ENCODE data around the gene KCNQ4.

KCNQ4 gene

DNA sequence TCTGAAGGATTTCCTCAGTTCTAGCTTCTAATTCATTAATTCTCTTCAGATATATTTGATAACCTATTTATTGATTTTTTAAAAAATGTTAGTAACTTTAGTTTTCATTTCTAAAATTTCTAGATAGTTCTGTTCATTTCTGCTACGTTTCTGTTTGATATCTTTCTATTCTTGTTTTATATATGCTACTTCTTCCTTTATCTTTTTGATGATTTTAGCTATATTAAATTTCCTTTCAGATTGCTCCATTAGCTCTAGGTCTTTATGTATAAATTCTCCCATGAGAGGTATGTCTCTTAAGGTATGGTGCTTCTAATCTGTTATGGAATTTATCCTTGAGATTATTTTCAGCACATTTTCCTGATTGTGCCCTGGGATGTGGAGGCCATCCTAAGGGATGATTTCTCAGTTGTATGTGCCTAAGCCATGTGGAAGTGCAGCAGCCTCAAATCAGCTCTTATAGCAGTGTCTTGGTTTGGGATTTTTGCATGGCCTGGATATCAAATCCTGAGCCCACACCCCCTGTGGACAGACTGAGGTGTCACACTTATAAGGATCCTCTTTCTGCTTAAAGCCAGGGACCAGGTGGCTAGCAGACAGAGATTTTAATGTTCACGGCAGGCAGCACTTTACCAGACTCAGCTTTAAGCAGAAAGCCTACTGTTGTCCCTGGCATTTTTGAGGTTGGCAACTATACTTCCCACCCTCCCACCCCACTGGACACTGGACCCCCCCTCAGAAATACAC, 6.2 kb upstream of the KCNQ4 start:
- DNase-seq, result no peak

DNA sequence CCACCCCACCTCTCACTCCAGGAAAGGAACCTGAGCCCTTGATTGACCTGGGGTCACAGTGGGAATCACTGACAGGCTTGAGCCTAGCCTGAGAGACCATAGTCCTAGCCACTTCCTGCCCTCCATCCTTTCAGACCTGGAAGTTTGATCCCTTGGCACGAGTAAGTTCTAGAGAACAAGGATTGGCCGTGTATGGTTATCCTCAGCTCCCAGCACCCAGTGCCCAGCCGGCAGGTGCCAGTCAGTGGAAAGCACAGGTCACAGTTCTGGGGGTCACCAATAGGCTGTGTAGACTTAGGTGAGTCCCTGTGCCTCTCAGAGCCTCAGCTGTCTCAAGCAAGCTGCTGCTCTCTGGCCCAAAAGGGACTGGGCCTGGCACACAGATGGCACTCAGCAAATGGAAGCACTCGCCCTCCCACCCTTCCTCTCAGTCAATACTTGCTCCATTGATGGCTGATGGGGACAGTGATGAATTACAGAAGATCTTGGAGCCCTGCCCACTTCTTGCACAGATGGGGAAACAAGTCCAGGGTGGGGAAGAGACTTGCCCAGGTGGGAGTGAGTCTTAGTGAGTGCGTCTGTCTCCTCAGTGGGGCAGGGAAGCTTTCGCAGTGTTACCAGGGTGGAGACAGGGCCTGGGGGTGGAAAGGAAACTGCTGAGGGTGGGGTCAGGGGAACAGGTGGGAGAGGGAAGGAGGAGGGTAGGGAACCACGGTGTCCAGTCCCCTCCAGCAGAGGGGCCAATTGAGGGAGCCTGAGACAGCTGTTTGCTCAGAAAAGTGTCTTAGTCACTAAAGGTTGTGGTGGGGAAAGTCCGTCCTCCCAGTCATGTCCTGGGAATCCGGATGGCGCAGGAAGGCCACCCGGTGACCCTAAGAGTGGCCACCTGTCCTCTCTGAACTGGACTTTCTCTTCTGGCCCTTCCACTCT, 2.6 kb upstream of the KCNQ4 start:
- no peak for DNase-seq

DNA sequence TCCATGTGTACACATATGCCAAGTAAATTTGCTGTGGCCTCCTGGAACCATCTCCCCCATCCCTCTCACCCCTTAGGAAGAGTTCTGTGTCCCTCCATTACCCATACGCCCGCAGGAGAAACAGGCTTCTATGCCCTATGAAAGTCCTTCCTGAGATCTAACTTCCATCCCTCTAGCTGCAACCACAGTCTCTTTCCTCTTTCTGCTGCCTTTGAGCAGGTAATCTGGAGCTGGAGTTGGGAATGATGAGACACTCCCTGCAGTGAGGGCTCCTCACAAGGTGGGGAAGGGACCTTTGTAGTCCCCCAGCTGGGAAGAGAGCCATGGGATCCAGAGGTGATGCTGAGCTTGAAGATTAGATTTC, 2.0 kb upstream of the KCNQ4 start:
- DNase-seq, result no peak

DNA sequence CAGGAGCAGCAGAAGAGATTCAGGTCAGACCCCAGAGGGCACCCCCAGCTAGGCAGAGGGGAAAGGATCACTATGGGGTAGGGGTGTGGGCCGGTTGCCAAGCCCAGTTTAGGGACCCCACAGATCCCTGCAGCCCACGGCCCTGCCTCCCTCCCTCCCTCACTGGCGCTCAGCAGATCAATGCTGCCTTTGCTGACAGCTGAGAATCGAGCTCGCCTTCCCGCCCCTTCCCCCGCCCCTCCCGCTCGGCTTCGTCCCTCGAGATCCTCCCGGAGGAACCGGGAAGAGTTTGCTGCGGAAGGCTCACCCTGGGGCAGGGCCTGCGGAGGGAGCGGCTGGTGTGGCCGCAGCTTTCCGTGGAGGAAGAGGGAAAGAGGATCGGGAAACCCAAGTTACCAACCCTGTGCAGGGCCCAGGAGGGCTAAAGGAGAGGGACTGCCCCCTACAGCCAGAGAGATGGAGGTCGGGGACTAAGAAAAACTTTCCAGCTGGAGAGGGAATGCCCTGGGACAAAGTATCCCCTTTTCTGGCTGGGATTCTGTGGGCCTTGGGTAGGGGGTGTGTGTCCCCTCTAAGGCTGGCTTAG, 1.1 kb upstream of the KCNQ4 start:
- DNase-seq, result no peak

DNA sequence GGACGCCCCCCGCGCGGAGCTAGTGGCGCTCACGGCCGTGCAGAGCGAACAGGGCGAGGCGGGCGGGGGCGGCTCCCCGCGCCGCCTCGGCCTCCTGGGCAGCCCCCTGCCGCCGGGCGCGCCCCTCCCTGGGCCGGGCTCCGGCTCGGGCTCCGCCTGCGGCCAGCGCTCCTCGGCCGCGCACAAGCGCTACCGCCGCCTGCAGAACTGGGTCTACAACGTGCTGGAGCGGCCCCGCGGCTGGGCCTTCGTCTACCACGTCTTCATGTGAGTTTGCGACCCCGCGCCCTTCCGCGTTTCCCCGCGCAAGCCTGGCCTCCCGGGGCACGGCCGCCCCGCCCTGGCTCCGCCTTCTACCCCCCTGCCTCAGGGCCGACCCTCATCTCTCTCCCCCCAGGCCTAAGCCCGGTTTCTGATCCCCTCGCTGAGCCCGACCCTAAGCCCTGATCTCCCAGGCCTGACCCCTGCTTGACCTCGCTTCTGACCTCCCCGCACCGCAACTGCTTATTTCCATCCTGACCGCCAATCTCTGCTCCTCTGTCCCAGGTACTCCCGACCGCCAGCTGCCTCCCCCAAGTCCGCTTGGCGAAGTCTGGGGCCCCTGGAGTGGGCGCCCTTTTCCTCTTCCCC, 669 bp downstream of the KCNQ4 start:
- no peak for DNase-seq

DNA sequence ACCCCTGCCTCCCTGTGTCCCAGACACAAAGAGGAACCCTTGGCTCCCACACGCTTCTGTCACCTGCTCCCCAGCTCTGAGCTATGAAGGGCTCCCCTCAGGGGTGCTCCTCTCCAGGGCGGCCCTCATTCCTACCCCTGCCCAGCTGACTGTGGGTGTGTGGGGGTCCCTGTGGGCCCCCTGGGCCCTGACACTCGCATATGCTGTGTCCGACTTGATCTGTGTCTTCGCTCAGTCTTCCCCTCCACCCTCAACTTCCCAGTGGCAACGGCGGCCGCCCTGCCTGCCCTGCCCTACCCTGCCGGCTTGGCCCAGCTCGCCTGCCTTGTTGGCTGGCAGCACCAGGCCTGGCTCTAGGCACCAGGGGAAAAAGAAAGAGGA, 1.2 kb downstream of the KCNQ4 start:
- no peak for DNase-seq

DNA sequence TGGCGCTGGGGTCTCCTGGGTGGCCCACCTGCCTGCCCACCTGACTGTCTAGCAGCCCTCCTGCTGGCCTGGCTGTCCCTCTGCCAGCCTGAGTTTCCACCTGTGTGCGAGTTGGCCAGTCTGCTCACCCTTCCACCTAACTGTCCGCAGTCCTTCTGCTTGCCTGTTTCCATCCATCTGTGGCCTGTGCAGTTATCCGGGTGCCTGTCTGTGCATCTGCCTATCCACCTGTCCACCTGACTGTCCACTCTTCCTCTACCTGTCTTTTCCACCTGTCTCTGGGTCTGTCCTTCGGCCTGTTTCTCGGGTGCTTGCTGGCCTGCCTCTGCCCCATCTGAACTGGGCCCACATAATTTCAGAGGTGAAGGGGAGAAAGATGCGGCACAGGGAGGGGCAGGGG, 1.9 kb downstream of the KCNQ4 start:
- DNase-seq, result no peak

DNA sequence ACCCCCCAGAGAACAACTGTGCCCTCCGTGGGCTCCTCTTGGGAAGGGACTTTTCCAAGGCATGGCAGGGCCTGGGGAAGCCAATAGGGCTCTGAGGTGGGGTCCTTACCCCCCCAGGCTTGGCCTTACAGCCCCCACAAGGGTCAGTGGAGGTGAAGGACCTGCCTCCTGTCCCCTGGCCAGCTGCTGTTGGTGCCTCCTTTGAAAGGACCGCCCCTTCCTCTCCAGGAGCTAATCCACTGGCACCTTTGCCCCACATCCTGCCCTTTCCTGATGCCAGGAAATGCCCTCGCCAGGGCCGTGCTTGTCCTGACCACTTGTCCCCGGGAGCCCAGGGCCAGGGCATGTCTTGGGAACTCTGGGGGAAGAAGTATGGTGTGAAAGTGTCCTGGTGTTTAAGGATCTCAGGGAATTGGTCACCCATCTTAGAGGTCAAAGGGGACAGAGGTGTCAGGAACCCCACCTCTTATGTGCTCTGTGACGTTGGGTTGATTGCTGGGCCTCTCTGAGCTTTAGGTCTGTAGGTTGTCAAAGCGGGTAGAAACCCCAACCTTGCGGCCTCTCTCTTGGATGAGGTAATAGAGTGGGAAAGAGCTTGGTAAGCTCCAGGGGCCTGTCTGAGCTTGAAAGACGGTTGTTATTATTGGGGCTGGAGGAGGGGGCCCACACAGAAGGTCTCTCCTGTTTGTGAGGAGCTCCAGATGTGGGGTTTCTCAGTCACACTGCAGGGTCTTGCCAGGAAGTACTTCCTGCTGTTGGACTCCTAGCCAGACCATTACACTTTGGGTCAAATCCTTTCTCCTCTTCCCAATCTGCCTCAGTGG, 2.8 kb downstream of the KCNQ4 start:
- no peak for DNase-seq

DNA sequence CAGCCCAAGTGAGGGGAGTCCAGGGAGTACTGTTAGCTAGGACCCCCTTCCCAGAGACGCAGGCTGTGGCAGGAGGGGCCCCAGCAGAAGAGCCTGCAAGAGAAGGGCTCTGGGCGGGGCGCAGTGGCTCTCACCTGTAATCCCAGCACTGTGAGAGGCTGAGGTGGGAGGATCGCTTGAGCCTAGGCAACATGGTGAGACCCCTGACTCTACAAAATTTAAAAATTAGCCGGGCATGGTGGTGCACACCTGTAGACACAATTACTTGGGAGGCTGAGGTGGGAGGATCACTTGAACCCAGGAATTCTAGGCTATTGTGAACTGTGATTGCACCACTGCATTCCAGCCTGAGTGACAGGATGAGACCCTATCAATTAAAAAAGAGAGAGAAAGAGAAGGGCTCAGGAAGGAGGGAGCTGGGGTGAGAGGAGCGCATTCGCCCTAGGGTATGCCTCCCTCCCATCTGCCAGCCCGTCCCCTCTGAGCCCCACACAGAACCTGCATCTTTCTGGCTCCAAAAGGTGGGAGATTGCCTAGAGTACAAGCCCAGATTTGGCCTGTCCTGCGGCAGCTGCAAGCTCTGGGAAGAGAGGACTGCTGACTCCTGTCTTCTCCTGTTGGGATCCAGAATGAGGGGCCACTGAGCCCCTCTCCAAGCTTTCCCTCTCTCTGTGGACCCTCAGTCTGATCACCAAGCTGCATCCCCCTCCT, 3.6 kb downstream of the KCNQ4 start:
- DNase-seq, result no peak

DNA sequence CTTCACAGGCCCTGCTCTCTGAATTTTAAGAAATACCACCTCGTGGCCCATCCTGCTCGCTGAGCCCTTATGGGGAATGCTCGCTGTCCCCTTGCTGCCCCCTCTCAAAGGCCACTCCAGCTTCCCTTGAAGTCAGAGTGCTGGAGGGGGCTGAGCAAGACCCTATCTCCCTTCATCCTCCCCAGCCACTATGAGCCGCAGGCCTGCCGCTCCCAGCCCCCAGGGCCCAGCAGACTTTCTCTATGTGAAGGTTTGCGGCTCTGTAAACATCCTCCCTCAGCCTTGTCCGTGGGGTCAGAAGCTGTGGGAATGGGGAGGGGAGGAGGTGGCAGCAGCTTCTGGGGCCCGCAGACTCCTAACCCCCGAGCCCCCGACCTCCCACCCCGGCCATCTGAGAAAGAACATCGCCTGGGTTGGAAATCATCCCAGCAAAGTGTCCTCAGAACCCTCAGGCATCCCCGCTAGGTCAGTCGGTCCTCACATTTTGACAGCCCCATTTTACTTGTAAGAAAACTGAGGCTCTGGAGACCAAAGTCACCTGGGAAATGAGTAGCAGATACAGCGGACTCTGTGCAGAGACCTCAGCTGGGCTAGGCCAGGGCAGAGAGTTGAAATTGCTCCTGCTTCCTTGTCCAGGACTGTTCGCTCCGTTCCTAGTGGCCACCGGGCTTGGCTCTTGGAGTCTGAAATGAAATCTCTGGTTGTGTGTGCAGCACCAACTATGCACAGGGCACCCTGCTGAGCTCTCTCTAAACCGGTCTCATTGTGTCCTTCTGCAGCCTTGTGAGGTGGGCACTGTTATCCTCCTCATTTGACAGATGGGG, 4.4 kb downstream of the KCNQ4 start:
- no peak for DNase-seq

DNA sequence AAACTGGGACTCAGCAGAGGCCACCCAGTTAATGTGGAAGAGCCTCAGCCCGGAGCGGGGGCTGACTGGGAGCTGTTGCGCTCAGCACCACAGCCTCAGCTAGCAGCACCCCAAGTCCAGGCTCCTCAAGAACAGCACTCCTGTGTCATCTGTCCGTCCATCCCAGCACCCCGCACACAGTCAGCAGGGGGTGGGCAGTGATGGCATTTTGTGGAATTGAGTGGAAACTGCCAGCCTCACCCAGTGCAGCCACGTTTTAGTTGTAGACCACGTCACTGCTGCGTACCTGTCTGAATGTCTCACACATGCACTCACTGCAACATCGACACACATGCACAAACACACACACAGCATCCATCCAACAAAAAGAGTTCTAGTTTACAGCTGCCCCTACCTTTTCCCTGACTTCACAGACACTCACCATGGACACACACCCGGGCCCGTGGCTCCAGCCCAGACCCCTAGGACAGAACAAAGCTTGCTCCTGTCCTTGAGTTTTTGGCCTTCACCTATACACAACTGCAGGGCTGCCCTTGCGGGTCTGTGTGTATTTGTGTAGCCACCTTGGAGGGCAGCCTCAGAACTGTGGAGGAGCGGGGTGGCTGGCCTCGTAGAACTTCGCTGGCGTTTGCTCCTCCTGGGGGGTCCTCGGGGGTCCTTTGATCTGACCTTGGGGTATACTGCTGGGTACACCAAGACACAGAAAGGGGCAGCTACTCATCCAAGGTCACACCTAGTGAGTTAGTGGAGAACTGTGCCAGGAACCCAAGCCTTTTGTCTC, 5.2 kb downstream of the KCNQ4 start:
- DNase-seq, result no peak

DNA sequence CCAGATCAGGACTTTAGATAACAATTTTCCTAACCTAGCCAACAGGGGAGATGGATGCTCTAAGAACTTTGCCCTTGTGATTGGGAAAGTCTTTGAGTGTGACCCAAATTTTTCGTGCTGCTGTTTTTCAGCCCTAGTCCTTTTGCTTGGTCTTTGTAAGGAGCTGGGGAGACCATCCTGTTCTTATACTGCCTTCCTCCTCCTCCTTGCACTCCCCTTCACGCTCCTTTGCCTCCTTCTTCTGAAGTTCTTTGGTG, 5.7 kb downstream of the KCNQ4 start:
- DNase-seq, result no peak

DNA sequence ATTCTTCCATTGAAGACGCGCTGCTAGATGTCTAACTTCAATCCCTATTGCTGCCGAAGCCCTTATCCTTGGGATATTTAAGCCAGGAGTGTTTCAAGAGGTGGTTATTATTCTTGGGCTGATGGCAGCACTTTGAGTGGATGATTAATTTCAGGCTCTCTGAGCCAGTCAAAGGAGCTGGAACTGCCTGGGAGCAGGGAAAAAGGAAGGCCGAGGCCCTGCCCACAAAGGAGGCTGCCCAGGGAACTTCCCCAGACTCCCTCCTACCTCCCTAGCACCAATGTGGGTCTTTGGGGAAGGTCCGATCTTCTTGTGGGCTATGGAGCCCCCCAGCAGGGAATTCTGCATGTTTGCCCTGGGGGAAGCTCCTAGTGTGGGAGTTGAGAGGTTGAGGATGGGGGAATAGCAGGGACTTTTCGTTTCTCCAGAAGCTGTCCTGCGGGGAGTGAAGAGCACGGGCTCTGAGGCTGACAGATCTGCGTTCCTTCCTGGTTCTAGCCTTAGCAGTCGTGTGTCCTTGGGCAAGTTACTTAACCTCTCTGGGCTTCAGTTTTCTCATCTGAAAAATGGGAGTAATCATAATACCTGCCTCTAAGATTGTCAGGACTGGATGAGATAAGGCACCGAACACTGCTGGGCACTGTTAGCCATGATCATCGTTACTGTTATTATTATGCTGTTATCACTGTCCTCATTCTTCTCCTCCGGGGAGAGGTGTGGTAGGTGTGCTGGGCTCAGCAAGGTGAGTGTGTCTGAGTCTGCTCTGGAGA, 6.3 kb downstream of the KCNQ4 start:
- no peak for DNase-seq

DNA sequence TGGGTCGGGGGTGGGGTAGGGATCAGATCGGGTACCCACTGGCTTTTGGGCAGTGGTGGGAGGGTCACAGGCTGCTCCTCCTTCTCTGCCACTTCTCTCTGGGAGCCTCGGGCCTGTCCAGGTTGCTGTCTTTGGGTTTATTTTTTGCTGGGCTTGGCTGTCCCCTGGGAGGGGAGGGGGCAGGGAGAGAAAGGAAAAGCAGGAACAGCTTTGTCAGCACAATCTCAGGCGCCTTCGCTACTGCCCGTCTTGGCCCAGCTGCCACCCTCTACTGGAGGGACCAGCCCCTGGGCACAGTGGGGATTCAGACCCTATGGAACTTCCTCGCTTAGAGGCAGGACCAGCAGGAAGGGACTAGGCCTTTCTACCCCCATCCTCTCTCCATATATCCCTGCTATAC, 8.4 kb downstream of the KCNQ4 start:
- DNase-seq, result no peak

DNA sequence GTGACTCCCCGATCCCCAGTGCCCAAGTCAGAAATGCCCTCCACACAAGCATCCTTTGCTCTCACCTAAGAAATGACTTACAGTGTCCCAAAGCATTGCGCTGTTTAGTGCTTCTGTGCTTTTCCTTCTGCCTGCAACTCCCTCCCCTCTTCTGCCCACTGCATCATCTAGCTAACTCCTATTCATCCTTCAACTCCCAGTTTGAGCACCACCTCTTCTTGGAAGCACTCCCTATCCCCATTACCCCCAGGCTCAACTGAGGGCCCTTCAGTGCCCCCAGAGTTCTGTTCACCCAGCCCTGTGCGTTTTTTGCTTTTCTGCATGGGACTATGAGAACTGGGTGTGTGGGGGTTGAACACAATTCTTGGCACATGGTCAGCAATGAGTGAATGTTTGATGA, 10.0 kb downstream of the KCNQ4 start:
- no peak for DNase-seq

DNA sequence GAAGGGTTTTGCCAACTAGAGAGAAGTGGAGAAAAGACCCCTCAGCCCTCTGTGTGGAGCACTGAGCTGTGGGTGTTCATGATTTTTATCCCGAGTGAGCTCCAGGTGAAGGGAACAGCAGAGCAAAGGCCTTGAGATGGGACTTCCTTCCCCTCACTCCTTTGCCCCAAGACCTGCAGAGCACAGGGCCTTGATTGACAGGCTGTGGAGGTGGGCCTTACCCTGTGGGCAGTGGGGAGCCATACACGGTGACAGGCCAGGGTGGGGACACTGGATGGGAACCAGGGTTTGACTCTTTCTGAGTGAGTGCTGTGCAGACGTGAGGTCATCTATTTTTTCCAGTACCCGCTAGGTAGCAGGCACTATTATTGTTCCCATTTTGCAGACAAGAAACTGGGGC, 10.5 kb downstream of the KCNQ4 start:
- no peak for DNase-seq

DNA sequence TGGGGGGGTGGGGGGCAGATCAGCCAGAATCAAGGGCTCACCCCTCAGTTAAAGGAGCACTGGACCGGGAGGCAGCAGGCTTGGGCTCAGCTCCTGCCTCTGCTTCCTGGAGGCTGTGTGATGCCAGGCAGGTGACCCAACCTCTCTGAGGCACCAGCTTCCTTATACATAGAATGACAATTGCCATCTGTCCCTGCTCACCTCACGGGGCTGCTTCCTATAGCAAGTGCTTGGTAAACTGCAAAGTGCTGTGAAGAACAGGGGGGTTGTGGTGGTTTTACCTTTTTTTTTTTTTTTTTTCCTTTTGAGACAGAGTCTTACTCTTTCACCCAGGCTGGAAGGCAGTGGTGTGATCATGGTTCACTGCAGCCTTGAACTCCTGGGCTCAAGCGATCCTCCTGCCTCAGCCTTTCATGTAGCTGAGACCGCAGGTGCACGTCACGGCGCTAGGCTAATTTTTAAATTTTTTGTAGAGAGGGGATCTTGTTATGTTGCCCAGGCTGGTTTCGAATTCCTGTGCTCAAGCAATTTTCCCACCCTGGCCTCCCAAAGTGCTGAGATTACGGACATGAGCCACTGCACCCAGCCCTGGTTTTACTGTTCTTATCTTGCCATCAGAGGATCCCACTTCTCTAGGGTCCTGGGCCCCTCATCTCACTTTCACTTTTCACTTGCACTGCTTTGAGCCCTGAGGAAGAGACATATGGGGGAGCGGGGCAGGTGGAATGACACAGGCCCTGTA, 11.6 kb downstream of the KCNQ4 start:
- no peak for DNase-seq

DNA sequence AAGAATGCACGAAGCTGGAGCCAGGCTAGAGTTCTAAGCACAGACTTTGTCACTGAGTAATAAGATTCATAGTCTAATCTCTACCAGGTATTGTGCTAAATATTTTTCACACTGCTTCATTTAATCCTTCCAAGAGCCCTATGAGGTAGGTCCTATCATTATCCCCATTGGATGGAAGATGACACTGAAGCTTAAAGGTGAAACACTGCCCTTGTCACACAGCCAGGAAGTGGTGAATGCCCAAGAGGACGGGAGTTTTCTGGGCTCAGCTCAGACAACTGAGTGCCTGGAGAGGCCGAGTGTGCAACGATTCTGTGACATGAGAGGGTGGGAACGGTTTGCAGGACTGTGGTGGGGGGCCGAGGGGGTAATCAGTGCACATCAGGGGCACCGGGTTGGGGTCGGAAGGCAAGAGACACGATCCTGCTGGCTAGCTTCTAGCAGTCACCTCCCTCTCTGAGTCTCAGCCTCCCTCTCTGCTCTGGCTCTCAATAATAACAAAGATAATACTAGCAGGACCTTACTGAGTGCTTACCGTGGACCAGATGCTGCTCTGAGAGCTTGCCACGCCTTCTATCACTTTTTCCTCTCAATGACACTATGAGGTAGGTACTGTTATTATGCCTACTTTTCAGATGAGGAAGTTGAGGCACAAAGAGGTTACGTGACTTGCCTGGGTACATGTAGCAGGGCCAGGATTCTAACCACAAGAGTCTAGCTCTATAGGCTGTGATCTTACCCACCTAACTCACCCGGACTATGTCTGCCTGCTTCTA, 12.4 kb downstream of the KCNQ4 start:
- no peak for DNase-seq
